ENCODE measurements around the gene KIRREL3.
A peak's percentile ranks its signal among the peaks of the same experiment; 100 is the strongest.

The KIRREL3 gene

GRCh38 chr11:126997641-126998040 lies 2.9 kb downstream of the KIRREL3 start:
- DNase-seq (ENCODE audit: low read depth, low spot score): no peak

GRCh38 chr11:126997196-126997595 lies 3.4 kb downstream of the KIRREL3 start:
- DNase-seq (ENCODE audit: low read depth, low spot score): no peak

GRCh38 chr11:126996036-126996804 lies 4.3 kb downstream of the KIRREL3 start:
- DNase-seq (ENCODE audit: low read depth, low spot score): no peak

GRCh38 chr11:126993599-126993998 lies 7.0 kb downstream of the KIRREL3 start:
- DNase-seq (ENCODE audit: low read depth, low spot score): no peak

GRCh38 chr11:126992804-126993111 lies 7.8 kb downstream of the KIRREL3 start:
- no peak for DNase-seq (ENCODE audit: low read depth, low spot score)

- no peak for DNase-seq (ENCODE audit: low read depth, low spot score)
These were observed 8.3 kb downstream of the KIRREL3 start for GRCh38 chr11:126992065-126992803.

- DNase-seq (ENCODE audit: low read depth, low spot score): no peak
These were observed 9.0 kb downstream of the KIRREL3 start for GRCh38 chr11:126991596-126991995.

- no peak for DNase-seq (ENCODE audit: low read depth, low spot score)
These were observed 9.7 kb downstream of the KIRREL3 start for GRCh38 chr11:126990716-126991480.

GRCh38 chr11:126989942-126990715 lies 10.4 kb downstream of the KIRREL3 start:
- DNase-seq (ENCODE audit: low read depth, low spot score): peak; percentile 28

GRCh38 chr11:126988655-126989054 lies 11.9 kb downstream of the KIRREL3 start:
- no peak for DNase-seq (ENCODE audit: low read depth, low spot score)

- DNase-seq (ENCODE audit: low read depth, low spot score): no peak
These were observed 18.9 kb downstream of the KIRREL3 start for GRCh38 chr11:126981635-126982034.

- no peak for DNase-seq (ENCODE audit: low read depth, low spot score)
These were observed 21.7 kb downstream of the KIRREL3 start for GRCh38 chr11:126978911-126979310.

GRCh38 chr11:126978165-126978564 lies 22.4 kb downstream of the KIRREL3 start:
- DNase-seq (ENCODE audit: low read depth, low spot score): no peak

- DNase-seq (ENCODE audit: low read depth, low spot score): no peak
These were observed 27.5 kb downstream of the KIRREL3 start for GRCh38 chr11:126973051-126973450.

GRCh38 chr11:126971305-126971704 lies 29.3 kb downstream of the KIRREL3 start:
- DNase-seq (ENCODE audit: low read depth, low spot score): no peak

GRCh38 chr11:126969865-126970479 lies 30.6 kb downstream of the KIRREL3 start:
- DNase-seq (ENCODE audit: low read depth, low spot score): no peak

- no peak for DNase-seq (ENCODE audit: low read depth, low spot score)
These were observed 31.7 kb downstream of the KIRREL3 start for GRCh38 chr11:126968915-126969314.

- DNase-seq (ENCODE audit: low read depth, low spot score): no peak
These were observed 35.2 kb downstream of the KIRREL3 start for GRCh38 chr11:126965331-126965730.

- DNase-seq (ENCODE audit: low read depth, low spot score): no peak
These were observed 36.8 kb downstream of the KIRREL3 start for GRCh38 chr11:126963603-126964363.

GRCh38 chr11:126963115-126963514 lies 37.5 kb downstream of the KIRREL3 start:
- no peak for DNase-seq (ENCODE audit: low read depth, low spot score)

All from smooth muscle cell of the brain vasculature (primary cell).